ENCODE measurements around the gene BPIFA1.

Gene BPIFA1

DNA sequence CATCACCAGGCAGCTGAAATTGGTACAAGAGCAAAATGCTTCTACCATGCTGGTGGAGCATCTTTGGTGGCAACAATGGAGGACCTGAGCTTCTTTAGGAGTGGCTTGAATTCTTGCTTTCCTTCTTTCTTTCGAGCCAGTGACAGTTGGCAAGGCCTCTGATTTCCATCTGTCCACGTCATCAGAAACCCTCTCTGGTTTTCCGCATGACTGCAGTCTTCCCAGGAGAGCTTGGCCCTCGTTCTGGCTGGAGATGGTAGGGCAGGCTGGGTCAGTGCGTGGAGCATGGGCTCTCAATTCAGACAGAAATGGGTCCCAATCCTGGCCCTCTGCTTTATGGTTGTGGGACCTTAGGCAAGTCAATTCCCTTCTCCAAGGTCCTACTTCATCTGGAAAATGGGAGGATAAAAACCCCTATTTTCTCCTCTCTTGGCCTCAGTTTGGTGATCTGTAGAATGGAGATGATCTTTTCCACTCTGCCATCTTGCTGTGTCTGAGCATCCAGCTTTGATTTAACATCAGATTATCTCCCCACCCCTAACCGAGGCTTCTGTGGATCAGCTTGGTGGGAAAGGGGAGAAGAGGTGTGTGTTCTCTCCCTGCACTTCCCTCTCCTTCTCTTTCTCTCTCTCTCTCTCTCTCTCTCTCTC is 43.6 kb downstream of the BPIFA1 start:
- no peak for DNase-seq

DNA sequence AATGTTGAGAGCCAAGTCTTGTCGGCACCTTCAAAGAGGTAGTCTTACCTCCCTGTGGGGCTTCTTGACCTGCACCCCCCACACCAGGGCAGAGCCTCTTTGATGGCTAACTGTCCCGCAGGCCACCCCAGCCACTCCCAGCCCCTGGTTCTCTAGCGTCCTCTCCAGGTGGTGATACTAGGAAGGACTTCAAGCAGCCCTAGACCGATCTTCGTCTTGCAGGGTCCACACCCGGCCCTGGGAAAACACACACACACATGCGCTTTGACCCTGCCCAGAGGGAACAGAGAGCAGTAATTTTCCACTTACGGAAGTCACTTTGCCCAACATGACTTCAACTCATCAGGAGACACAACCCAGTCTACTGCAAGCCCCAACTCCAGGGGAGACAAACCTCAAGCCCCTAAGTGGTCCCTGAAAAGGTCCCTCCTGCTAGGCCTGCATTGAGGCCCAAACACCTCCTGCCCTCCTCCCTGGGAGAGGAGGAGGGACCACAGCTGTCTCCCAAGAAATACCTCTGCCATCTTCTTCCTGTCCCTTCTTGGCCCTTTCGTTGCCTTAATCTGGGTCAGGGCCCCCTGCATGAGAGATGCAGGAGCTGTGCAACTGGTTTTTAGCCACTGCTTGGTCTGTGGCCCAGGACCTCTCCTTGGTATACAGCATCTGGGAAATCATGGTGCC is 44.3 kb downstream of the BPIFA1 start:
- no peak for DNase-seq

DNA sequence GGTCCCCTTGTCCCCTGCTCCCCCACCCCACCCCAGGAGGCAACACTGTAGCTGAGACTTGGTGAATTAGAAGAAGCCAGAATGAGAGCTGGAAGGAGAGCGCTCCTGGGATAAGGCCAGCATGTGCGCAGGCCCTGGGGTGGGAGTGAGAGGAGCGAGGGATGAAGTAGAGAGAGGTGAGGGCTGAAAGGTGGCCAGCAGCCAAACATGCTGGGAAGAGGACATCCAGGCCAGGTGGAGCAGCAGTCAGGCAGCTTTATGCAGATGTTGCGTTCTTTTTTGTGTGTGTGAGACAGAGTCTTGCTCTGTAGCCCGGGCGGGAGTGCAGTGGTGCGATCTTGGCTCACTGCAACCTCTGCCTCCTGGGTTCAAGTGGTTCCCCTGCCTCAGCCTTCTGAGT is 45.0 kb downstream of the BPIFA1 start:
- no peak for DNase-seq

DNA sequence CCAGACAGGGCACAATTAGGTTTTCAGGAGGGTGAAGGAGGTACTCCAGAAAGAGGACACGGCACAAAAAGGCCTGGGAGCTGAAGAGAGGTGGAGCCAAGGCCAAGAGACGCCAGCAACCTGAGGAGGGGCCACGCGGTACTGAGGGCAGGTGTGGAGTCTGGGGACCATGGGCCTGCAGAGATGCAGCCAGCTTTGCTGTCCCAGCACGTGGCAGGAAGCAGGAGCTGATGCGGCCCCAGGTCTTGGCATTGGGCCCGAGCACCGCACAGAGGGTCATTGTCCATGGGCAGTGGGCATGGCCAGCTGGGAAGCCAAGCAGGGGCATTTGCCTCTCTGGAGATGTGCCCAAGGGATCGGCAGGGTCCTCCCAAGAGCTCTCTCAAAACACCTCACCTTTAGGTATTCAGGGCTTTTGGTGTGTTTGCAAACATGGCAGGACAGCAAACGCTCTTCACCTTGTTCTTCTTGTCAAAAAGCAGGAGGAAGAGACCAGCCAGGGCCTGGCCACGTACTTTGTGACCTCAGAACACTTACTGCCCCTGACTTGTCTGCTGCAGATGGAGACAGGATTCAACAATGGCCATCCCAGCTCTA is 45.9 kb downstream of the BPIFA1 start:
- DNase-seq = no peak

DNA sequence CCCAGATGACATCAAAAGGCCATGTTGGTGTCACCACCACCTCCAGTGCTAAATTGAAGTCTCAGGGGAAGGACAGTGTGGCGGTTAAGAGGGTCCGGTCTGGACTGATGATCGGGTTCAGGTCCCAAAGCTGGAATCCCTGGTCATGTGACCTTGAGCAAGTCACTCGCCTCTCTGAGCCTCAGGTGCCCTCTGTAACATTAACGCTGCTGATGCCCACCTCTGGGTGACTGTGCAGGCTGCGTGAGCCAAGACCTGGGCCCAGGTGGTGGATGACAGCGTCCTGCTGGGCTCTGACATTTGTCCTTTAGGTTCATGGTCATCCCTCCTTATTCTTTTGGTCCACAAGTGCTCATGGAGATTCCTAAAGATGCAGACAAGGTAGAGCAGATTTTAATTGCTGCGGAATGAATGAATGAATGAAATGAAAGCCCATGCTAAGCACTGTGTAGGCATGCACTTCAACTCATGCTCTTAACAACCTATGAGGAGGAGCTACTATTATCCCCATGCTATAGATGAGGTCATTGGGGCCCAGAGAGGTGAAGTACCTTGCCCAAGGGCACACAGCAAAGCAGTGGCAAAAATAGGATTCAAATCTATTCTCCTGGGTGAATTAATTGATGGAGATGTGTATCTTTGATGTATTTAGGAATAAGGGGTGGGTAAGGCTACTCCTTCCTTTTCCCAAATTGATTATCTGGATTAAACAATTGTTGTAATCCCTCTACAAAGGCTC is 46.6 kb downstream of the BPIFA1 start:
- DNase-seq = no peak

DNA sequence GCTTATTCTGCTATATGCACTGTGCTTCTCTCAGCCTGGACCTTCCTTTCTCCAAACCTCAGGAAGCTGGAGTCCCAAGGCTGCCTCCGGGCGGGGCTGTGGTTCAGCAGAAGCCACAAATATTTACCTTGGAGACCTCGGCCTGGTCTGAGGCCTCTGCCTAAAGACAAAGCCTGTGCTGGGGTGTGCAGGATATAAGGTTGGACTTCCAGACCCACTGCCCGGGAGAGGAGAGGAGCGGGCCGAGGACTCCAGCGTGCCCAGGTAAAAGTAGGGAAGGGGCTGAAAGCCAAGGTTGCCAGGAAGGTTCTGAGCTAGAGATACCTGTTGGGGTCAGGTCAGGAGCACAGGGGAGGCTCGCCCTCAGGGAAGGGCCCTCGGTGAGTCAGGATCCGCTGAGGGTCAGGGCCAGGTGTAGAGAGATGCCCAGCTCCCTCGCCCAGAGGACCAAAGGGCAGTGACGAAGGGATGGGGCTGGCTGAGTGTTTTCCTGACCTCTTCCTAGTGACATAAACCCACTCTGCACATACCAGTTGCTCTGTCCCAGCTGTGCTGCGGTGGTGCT is 47.3 kb downstream of the BPIFA1 start, which contains the start of gene BPIFB1:
Gene BPIFB1 (plus strand): TSS at position 224 of the 565 bp plus-strand sequence. CDS start 2,860 bp downstream, outside the sequence.
- DNase-seq = no peak

DNA sequence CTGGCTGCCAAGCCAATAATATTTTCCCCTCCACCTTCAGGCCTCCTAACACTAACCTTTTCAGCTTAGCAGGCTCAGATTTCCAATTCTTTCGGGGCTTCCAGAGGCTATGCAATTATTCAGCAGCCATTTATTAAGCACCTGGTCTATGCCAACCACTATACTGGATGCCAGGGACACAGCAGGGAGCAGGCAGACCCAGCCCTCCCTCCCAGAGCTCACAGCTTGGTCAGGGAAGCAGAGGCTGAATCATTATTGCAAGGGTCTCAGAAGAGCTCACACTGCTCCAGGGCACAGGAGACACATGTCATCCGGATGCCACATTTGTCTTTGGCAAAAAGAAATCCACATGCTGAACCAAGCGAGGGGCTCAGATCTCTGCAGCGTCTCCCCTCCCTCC is 48.5 kb downstream of the BPIFA1 start:
- no peak for DNase-seq

DNA sequence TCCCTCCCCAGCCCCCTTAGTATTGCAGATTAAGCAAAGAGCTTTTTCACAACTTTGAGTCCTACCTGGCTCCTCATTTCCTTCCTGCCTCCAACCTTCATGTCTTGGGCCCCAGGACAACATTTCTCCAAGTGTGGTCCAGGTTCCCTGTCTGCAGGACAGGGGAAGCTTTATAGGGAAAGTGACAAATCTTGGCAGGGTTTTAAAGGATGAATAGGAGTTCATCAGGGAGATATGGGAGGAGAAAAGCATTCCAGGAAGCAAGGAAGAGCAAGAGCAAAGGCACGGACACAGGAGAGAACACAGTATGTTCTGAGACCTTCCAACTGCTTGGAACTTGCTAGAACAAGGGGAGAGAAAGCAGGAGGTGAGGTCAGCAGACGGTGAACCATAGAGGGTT is 49.1 kb downstream of the BPIFA1 start:
- DNase-seq = no peak

DNA sequence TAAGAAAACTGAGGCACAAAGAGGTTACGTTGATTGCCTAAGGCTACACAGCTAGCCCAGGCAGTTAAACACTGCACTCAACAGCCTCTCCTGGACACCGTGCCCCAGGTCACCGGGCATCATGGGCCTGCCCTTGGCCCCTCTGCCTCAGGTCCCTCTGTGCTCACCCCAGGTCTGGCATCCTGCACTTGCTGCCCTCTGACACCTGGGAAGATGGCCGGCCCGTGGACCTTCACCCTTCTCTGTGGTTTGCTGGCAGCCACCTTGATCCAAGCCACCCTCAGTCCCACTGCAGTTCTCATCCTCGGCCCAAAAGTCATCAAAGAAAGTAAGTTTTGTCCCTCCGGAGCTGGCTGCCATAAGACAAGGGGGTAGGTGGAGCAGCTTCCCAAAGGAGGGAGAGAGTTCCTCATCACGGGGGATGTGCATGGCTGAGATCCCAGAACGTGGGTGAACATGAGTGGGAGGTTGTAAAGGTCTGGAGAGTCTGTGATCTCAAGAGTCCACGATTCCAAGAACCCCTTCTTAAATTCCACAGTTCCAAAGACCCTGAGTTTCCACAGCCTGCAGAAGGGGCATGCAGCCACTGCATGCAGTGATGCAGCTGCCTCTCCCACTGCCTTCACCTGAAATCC is 50.2 kb downstream of the BPIFA1 start:
- DNase-seq = no peak

DNA sequence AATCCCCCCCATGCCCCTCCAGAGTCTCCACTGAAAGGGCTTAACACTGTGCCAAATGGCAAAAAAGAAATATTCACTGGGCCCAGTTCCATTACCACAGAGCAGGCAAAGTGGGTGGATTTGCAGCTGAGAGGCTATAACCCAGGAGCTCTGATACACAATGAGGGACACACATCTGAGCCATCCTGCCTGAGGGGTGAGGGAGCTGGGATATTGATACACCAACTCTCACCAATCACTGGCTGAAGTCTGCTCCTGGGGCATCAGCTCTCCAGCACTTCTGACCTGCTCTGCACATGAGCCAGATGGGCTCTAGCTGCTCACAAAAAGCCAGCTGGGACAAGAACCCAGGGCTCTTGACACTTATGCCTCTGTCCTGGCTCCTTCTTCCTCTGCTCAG is 52.1 kb downstream of the BPIFA1 start:
- no peak for DNase-seq

DNA sequence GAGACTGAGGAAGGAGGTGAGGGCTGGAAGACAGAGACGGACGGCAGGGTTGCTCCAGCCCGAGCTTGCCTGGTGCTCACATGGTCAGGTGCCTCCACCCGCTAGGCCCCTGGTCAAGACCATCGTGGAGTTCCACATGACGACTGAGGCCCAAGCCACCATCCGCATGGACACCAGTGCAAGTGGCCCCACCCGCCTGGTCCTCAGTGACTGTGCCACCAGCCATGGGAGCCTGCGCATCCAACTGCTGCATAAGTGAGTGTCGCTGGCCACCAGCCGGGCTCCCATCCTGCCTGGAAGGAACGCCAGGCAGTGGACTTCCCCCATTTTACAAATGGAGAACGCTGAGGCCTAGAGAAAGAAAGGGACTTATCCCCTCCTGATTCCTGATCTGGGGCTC is 55.1 kb downstream of the BPIFA1 start:
- DNase-seq = no peak

DNA sequence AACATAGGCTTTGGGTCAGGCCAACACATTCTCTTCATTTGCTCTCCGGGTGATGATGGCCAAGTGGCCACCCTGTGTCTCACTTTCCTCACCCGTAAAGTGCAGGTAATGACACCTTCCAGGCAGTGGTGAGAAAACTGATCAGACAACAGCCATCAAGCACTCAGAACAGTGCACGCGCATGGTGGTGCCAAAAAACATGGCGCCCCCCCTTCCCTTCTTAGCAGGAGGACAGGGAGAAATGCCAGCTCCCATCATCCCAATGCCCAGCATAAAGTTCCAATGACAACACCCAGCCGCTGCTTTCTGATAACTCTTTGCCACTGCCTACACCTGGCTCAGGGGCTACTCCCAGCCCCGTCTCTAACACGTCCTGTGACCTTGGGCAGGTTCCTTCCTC is 55.6 kb downstream of the BPIFA1 start:
- no peak for DNase-seq

DNA sequence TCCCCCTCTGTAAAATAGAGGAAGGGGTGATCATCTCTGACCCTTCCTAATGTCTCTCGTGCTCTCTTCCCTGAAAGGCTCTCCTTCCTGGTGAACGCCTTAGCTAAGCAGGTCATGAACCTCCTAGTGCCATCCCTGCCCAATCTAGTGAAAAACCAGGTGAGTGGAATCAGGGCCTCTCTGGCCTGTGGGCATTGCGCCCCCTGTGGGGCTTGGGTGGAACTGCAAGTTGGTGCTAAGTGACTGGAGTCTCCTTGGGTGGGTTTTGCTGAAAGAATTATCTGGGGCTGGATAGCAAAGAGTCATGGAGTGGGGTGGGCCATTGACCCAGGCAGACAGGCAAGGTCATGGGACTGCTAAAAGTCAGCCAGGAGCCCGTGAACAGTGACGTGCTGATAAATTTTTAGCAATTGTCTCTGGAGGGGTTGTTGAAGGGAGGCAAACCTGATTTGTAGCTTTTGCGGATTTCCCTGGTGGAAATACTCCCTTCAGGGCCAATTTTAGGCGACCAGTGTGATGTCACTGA is 56.1 kb downstream of the BPIFA1 start:
- no peak for DNase-seq
